K562 (cell line): ENCODE results near the gene JADE2. TPM values are rescaled to one million over a fixed set of nuclear protein-coding genes. Genes with fewer than 3 reads are reported as not detected.

ENCODE experiments used
- ATAC-seq: fragments of 200-7000 bp; cut with Tn5 transposase; 3 replicates; pipeline ENCODE4 v1.9.1; 2020; ENCODE audit warnings: moderate library complexity
- BruUV-seq: library from RNA; stranded (reverse); fragments of 400-500 nt; replicated peaks from 2 replicates; lab custom pipeline; 2021; lab: Mats Ljungman, UMichigan
- CTCF ChIA-PET: fragments of 300-600 bp; formaldehyde crosslinking; extraction: SDS; loops from one replicate; lab custom pipeline; 2021; ENCODE audit warnings: low intra/inter-chr PET ratio; lab: Yijun Ruan, JAX
- POLR2A ChIA-PET: fragments of 300-600, 350-650 bp; sonication (Branson Sonifier 250); formaldehyde crosslinking; extraction: SDS; loops from one replicate; lab custom pipeline; 2021; ENCODE audit warnings: antibody characterized with exemption, inconsistent platforms; lab: Yijun Ruan, JAX
- DNase-seq, 4 experiments: peaks; one replicate each; pipeline versions ENCODE4 v3.0.0 to v3.0.0-alpha.2; 2011 to 2018; ENCODE audit warnings: low spot score in 3 of 4, mixed read lengths in 3 of 4; ENCODE audit errors: extremely low read depth in 1 of 4
- FAIRE-seq: peaks from 2 replicates; lab custom pipeline; 2011; peaks lifted over from hg19 to GRCh38; lab: Jason Lieb, UNC
- H2AFZ ChIP-seq: 2 replicates; pipeline ENCODE4 v1.6.0; 2011; ENCODE audit warnings: low read depth, low read length, control low read depth, inconsistent platforms
- H3K27ac ChIP-seq: fragments of 200-600 bp; 3 replicates; pipeline ENCODE4 v1.8.0; 2011; ENCODE audit warnings: low read depth, mild to moderate bottlenecking, control low read depth, inconsistent platforms, low read length, moderate library complexity, mixed read lengths; ENCODE audit errors: extremely low read depth
- H3K27me3 ChIP-seq, 2 experiments: fragments of 300-600 bp in 1 of 2; 2 replicates in 1 of 2; 3 replicates in 1 of 2; pipeline versions ENCODE4 v1.6.0 to v1.8.0; 2011; ENCODE audit warnings: inconsistent platforms in 2 of 2, low read length in 2 of 2, mild to moderate bottlenecking in 1 of 2, mixed read lengths in 1 of 2, moderate library complexity in 1 of 2; ENCODE audit not compliant: control insufficient read depth in 2 of 2, insufficient read depth in 2 of 2
- H3K36me3 ChIP-seq: fragments of 300-600 bp; 3 replicates; pipeline ENCODE4 v1.8.0; 2011; ENCODE audit warnings: mild to moderate bottlenecking, low read length, inconsistent platforms; ENCODE audit not compliant: control insufficient read depth, insufficient read depth
- H3K4me1 ChIP-seq, 2 experiments: fragments of 200-600 bp in 1 of 2; replicated peaks in 1 of 2; 2 replicates in 1 of 2; 3 replicates in 1 of 2; pipeline versions ENCODE4 v1.5.1 to v1.8.0; 2011; ENCODE audit warnings: inconsistent platforms in 2 of 2, low read length in 2 of 2, mild to moderate bottlenecking in 1 of 2, mixed read lengths in 1 of 2, moderate library complexity in 1 of 2; ENCODE audit not compliant: control insufficient read depth in 2 of 2, insufficient read depth in 2 of 2
- H3K4me2 ChIP-seq: 2 replicates; pipeline ENCODE4 v1.6.1; 2011; ENCODE audit warnings: low read length, control low read depth, inconsistent platforms, mixed read lengths; ENCODE audit not compliant: insufficient read depth
- H3K4me3 ChIP-seq: fragments of 200-600 bp; sonication (generic), shearing (Covaris generic); 2 replicates; pipeline ENCODE4 v1.5.1; 2016; ENCODE audit warnings: control low read depth, inconsistent platforms
- H3K79me2 ChIP-seq: fragments of 200-600 bp; 3 replicates; pipeline ENCODE4 v1.8.0; 2011; ENCODE audit warnings: low read length, inconsistent platforms; ENCODE audit not compliant: control insufficient read depth, insufficient read depth
- H3K9ac ChIP-seq, 2 experiments: 2 replicates each; pipeline versions ENCODE4 v1.6.0 to v1.6.1; 2011; ENCODE audit warnings: low read depth in 2 of 2, low read length in 2 of 2, control low read depth in 1 of 2, inconsistent platforms in 1 of 2, mild to moderate bottlenecking in 1 of 2, mixed read lengths in 1 of 2; ENCODE audit not compliant: insufficient read depth in 1 of 2
- H3K9me1 ChIP-seq: one replicate; pipeline ENCODE4 v1.6.0; 2011; ENCODE audit warnings: inconsistent platforms, mild to moderate bottlenecking, low read length, moderate library complexity; ENCODE audit not compliant: control insufficient read depth, insufficient read depth
- H3K9me3 ChIP-seq: replicated peaks from 2 replicates; pipeline ENCODE4 v1.5.1; 2011; ENCODE audit warnings: low read depth, low read length, inconsistent platforms; ENCODE audit not compliant: control insufficient read depth, insufficient read depth
- H4K20me1 ChIP-seq: replicated peaks from 2 replicates; pipeline ENCODE4 v1.6.1; 2011; ENCODE audit warnings: low read length, inconsistent platforms, mixed read lengths; ENCODE audit not compliant: control insufficient read depth, insufficient read depth
- KDM5B ChIP-seq: fragments of 200-600 bp; sonication (generic); IDR thresholded peaks from 2 replicates; pipeline ENCODE4 v1.6.1; 2012; ENCODE audit warnings: low read depth, mild to moderate bottlenecking, moderate library complexity, low read length, control low read depth, inconsistent platforms; ENCODE audit not compliant: insufficient replicate concordance
- LARP7 ChIP-seq: fragments of 450-650 bp; IDR thresholded peaks from 2 replicates; pipeline ENCODE4 v1.6.1; 2016
- MAFK ChIP-seq: IDR thresholded peaks from 2 replicates; pipeline ENCODE4 v1.6.1; 2011; ENCODE audit warnings: low read length, improper control_type of control experiment
- SFPQ ChIP-seq: fragments of 200-400 bp; formaldehyde crosslinking; IDR thresholded peaks from 2 replicates; pipeline ENCODE4 v1.6.1; 2017; ENCODE audit warnings: mild to moderate bottlenecking, low read depth, low read length, moderate library complexity
- THRAP3 ChIP-seq: fragments of 450-650 bp; IDR thresholded peaks from 2 replicates; pipeline ENCODE4 v1.6.1; 2016; ENCODE audit warnings: mild to moderate bottlenecking, inconsistent platforms, borderline replicate concordance
- ZNF561 ChIP-seq: fragments of 450-650 bp; formaldehyde crosslinking; conservative IDR thresholded peaks from 2 replicates; pipeline ENCODE4 v1.4.0; 2020; ENCODE audit warnings: mild to moderate bottlenecking, moderate library complexity
- ZNF830 ChIP-seq: fragments of 250-450 bp; sonication (Bioruptor Pico); IDR thresholded peaks from 2 replicates; pipeline ENCODE4 v1.5.0; 2021; ENCODE audit warnings: mild to moderate bottlenecking
- WGBS: fragments of 100-300 bp; shearing (Covaris generic); methylation state at CpG from one replicate; pipeline ENCODE4 v1.1.6; 2016; ENCODE audit warnings: low coverage, mixed read lengths; ENCODE audit not compliant: insufficient coverage; ENCODE audit errors: missing lambda C conversion rate; 5-methylcytosine and 5-hydroxymethylcytosine counted together
- in situ Hi-C: fragments of 300-500 bp; cut with MboI; formaldehyde crosslinking; loops from 4 replicates; pipeline ENCODE4 v1.15.0; 2018; ENCODE audit warnings: inconsistent platforms, mixed read lengths
- intact Hi-C: fragments of 100-400 bp; cut with micrococcal nuclease; formaldehyde crosslinking; loops from 2 replicates; pipeline ENCODE4 v1.14.2; 2022
- polyA plus RNA-seq, 8 experiments: library from polyadenylated mRNA; depleted of rRNA in 4 of 8; stranded (reverse) in 5 of 8; unstranded in 3 of 8; fragments of >200 nt; fragmentation: Nextera tagmentation in 2 of 8; fragmentation: Illumina TruSeq in 1 of 8; extraction: Ambion mirVana in 2 of 8; extraction: Trizol in 1 of 8; gene quantifications; 2 replicates each; pipeline versions ENCODE4 v1.2.1 to v1.2.3, GENCODE V29; 2011 to 2014; ENCODE audit warnings: inconsistent platforms in 1 of 8, missing spikeins in 1 of 8
- total RNA-seq, 7 experiments: library from RNA; depleted of rRNA in 6 of 7; stranded (reverse); fragments of >200 nt in 6 of 7; fragmentation: Illumina TruSeq in 2 of 7; extraction: Trizol in 2 of 7; gene quantifications; 2 replicates each; pipeline versions ENCODE4 v1.2.1 to v1.2.3, GENCODE V29; 2011 to 2021; ENCODE audit warnings: low replicate concordance in 1 of 7

Gene JADE2
- total and polyA plus RNA-seq, 9 of the 15 experiments (the other 6 are each of a cell fraction or from before 2014, with no cell fraction given), result 0.50 to 23.3 (median 9.1) TPM

- Histone ChIP-seq H3K9me1 (no peaks in the 10 kb centered on the region), H3K27me3 (no peaks in the 10 kb centered on the region), H3K9ac (no peak overlapping the region), H3K9me3 (no peaks in the 10 kb centered on the region), H3K27ac (no peak overlapping the region), H3K79me2 (no peaks in the 10 kb centered on the region), H2AFZ (no peak overlapping the region), H3K36me3 (peaks cover 40% of the 10 kb centered on the region; the same call in 1 of the 3 replicates), H4K20me1 (no peaks in the 10 kb centered on the region; the same call in 1 of the 2 replicates), H3K4me3 (no peak overlapping the region), H3K4me2 (no peak overlapping the region), H3K4me1 (peaks cover 0 to 3% of the 10 kb centered on the region in 2 experiments; a peak in 1 of 5 replicates)
- WGBS, result 69% methylated on average over 14 of the region's 15 CpGs
- FAIRE-seq (no peak), DNase-seq (no peak), ATAC-seq (no peak)
- ChIA-PET POLR2A (interaction anchor here (0.5 to 2.0 kb wide), 2 partner anchors 9 to 355 kb away, joined by 3 to 8 read pairs; no protein-coding TSS in a partner anchor), CTCF (no interaction called here)
- TF ChIP-seq MAFK (no peak), KDM5B (no peak), LARP7 (no peak), SFPQ (no peak), ZNF830 (CRISPR knock-in tag) (no peak), ZNF561 (CRISPR knock-in tag) (no peak), THRAP3 (no peak)
- intact Hi-C loops (no loop called here), in situ Hi-C loops (no loop called here)
- no TSS peak for BruUV-seq
These were observed 15.6 kb downstream of the JADE2 start for GRCh38 chr5:134540747-134541733.
